Spleen (tissue), 13 donors: Measurements from ENCODE around the gene TOM1L1. TPM values are rescaled to one million over a fixed set of nuclear protein-coding genes. Genes with fewer than 3 reads are reported as not detected.

ENCODE experiments used
- DNase-seq: peaks from one replicate; pipeline ENCODE4 v3.0.0-alpha.2; 2020
- H3K27ac ChIP-seq, 8 donors: fragments of 200-600 bp; sonication (generic) in 7 of 8; 1 replicate in 4 of 8; 2 replicates in 4 of 8; pipeline versions ENCODE4 v1.5.0 to v1.8.0; 2016 to 2021; ENCODE audit warnings: inconsistent platforms in 4 of 8, mild to moderate bottlenecking in 4 of 8, moderate library complexity in 1 of 8
- H3K27me3 ChIP-seq, 7 donors: fragments of 200-600 bp; sonication (generic) in 6 of 7; replicated peaks in 1 of 7; 1 replicate in 4 of 7; 2 replicates in 3 of 7; pipeline versions ENCODE4 v1.5.0 to v1.8.0; 2016 to 2021; ENCODE audit warnings: inconsistent platforms in 3 of 7, mild to moderate bottlenecking in 1 of 7
- H3K36me3 ChIP-seq, 6 donors: fragments of 200-600 bp; sonication (generic) in 5 of 6; 1 replicate in 4 of 6; 2 replicates in 2 of 6; pipeline versions ENCODE4 v1.5.0 to v1.8.0; 2016 to 2021; ENCODE audit warnings: inconsistent platforms in 2 of 6
- H3K4me1 ChIP-seq, 6 donors: fragments of 200-600 bp; sonication (generic) in 5 of 6; 1 replicate in 3 of 6; 2 replicates in 3 of 6; pipeline versions ENCODE4 v1.5.0 to v1.8.0; 2016 to 2021; ENCODE audit warnings: inconsistent platforms in 3 of 6
- H3K4me3 ChIP-seq, 8 donors: fragments of 200-600 bp; sonication (generic) in 7 of 8; 1 replicate in 4 of 8; 2 replicates in 4 of 8; pipeline versions ENCODE4 v1.5.0 to v1.8.0; 2016 to 2021; ENCODE audit warnings: inconsistent platforms in 4 of 8, mild to moderate bottlenecking in 4 of 8, moderate library complexity in 2 of 8
- H3K9me3 ChIP-seq, 8 donors: fragments of 200-600 bp; sonication (generic) in 7 of 8; 1 replicate in 4 of 8; 2 replicates in 4 of 8; pipeline versions ENCODE4 v1.5.0 to v1.8.0; 2016 to 2021; ENCODE audit warnings: inconsistent platforms in 4 of 8
- POLR2A ChIP-seq, 3 donors: fragments of 450-650 bp; IDR thresholded peaks; one replicate each; pipeline ENCODE4 v1.5.1; 2017; ENCODE audit warnings: antibody characterized with exemption in 3 of 3, mild to moderate bottlenecking in 1 of 3
- POLR2AphosphoS5 ChIP-seq, 3 donors: sonication (generic); formaldehyde crosslinking; IDR thresholded peaks; one replicate each; pipeline ENCODE4 v1.5.1; 2017; ENCODE audit warnings: antibody characterized with exemption in 3 of 3
- WGBS, 5 donors: extraction: QIAGEN DNeasy Blood & Tissue Kit in 3 of 5; methylation state at CpG; one replicate each; pipeline versions ENCODE4 v1.1.5 to v1.1.7; 2013 to 2018; 5-methylcytosine and 5-hydroxymethylcytosine counted together
- intact Hi-C: fragments of 100-400 bp; cut with DNase I; formaldehyde crosslinking; loops from one replicate; pipeline ENCODE4 v1.15.0; 2023; ENCODE audit warnings: low total_unique reads
- long read RNA-seq, 2 donors: transcript quantifications; one replicate each; lab custom pipeline, GENCODE V29; 2026
- polyA plus RNA-seq, 3 donors: library from polyadenylated mRNA; stranded (reverse); fragments of 200-250 nt; gene quantifications; one replicate each; pipeline ENCODE4 v1.2.1, GENCODE V29; 2013
- total RNA-seq, 7 donors: library from RNA; depleted of rRNA in 3 of 7; stranded (reverse); fragments of >200 nt in 3 of 7; fragmentation: NEBNext Ultra II Directional in 4 of 7; extraction: Animal tissue kit (Norgen Biotek cat#: 25700) in 4 of 7; gene quantifications; one replicate each; pipeline versions ENCODE4 v1.1.0 to v1.2.1, GENCODE V29; 2016 to 2021
- TF ChIP-seq, protein P1 (sequence below), 11 experiments: fragments of 200-600 bp in 7 of 11; fragments of 450-650 bp in 4 of 11; sonication (generic) in 4 of 11; IDR thresholded peaks in 8 of 11; conservative IDR thresholded peaks in 3 of 11; 1 replicate in 7 of 11; 2 replicates in 4 of 11; pipeline versions ENCODE4 v1.4.0 to v1.8.0; 2016 to 2021; ENCODE audit warnings: antibody characterized with exemption in 11 of 11, inconsistent platforms in 4 of 11, mild to moderate bottlenecking in 1 of 11
- donor health status: healthy with polysubstance abuse.
- donor health status: DM: no; HTN: no; CAD: no; lungs with moderate emphysema.
- donor health status: DM: no; HTN: no; CAD: no.
- donor health status: Bipolar disorder and iron deficiency.
- donor health status: healthy.
- donor health status: DM: no; HTN: no; CAD: no.
- donor health status: DM: yes; HTN: yes; CAD: no.

Gene TOM1L1, protein sequence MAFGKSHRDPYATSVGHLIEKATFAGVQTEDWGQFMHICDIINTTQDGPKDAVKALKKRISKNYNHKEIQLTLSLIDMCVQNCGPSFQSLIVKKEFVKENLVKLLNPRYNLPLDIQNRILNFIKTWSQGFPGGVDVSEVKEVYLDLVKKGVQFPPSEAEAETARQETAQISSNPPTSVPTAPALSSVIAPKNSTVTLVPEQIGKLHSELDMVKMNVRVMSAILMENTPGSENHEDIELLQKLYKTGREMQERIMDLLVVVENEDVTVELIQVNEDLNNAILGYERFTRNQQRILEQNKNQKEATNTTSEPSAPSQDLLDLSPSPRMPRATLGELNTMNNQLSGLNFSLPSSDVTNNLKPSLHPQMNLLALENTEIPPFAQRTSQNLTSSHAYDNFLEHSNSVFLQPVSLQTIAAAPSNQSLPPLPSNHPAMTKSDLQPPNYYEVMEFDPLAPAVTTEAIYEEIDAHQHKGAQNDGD
- 10 to 100 TPM in 1 of 7 donors, 1 to 10 TPM in 6; 3.0 to 14.3 (median 4.3) TPM for total RNA-seq
- 1 to 10 TPM; 2.3 to 5.5 (median 3.0) TPM for polyA plus RNA-seq
- long read RNA-seq, donor 1, partial matches to known transcripts: 0 of 20 reads
- long read RNA-seq, donor 1, other reads (novel, unspliced or antisense): 17 of 20 reads
- long read RNA-seq, donor 2, partial matches to known transcripts: 23 of 33 reads
- long read RNA-seq, donor 2, other reads (novel, unspliced or antisense): 9 of 33 reads

DNA sequence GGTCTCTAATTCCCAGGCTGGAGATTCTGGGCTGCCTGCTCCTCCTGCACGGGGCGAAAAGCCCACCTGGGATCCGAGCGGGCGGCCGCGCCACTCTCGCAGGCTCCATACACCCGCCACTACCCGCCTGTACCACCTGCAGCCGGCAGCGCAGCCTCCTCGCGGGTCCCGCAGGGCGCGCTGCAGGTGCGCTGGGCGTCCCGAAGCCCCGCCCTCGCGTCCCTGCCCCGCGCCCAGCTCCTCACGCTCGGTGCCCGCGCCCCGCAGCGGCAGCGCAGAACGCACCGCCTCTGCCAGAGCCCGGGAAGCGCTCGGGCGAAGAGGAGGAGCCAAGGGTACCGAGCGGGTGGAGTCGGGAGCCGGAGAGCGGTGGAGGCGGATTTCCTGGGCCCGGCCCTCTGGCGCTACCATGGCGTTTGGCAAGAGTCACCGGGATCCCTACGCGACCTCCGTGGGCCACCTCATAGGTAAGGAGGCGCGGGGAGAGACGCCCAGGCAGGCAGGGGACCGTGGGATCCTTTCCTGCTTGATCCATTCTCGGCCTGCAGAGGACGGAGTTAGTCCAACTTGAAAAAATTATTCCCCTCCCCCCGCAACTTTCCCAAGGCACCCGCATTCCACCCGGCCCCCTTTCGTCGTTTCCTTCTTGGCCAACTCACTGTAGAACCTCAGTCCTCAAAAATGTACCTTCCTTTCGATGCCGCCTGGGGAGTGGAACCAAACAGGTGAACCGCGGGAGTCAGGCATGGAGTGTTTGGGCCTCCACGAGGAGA, at the start of gene TOM1L1:
TSS of gene TOM1L1 (plus strand) at position 396 of the 773 bp plus-strand sequence. CDS start at position 410, 14 bp downstream.
- Histone ChIP-seq H3K9me3 (no peaks in the 10 kb centered on the region), H3K4me1 (peaks cover 3 to 17% (median 11%) of the 10 kb centered on the region in 6 donors), H3K27ac (no peak within 1 kb of the TSS), H3K36me3 (no peaks in the 10 kb centered on the region), H3K4me3 (peak within 1 kb of the TSS; percentile 1 to 66 (median 34)), H3K27me3 (peaks cover 0 to 64% (median 14%) of the 10 kb centered on the region in 7 donors)
- DNase-seq: no peak
- TF ChIP-seq POLR2AphosphoS5 (IDR thresholded peaks at IDR 0.05) (peak in 1 of 3 donors; percentile 33), POLR2A (IDR thresholded peaks at IDR 0.05) (no peak)
- 4 to 10% (median 5%) methylated on average over 25 to 67 of the region's 67 CpGs for WGBS, 5 donors
- intact Hi-C loops: no loop called here

DNA sequence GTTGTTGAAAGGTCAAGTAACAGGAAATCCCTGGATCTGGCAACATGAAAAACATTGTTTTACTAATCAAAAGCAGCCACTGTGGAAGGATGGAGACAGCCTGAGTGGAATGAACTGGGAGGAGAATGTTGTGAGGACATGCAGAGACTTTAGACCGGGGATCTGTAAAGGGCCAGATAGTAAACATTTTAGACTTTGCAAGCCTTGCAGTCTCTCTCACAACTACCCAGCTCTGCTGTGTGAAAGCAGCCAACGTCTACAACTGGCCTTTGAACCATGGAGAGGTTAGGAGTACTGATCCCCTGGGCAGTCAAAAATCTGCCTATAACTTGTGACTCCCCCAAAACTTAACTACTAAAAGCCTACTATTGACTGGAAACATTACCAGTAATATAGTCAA, 41.5 kb upstream of the TOM1L1 start:
- H3K4me3 ChIP-seq: no peak overlapping the region
- H3K4me1 ChIP-seq: no peaks in the 10 kb centered on the region
- DNase-seq: no peak
- H3K36me3 ChIP-seq: no peaks in the 10 kb centered on the region
- TF ChIP-seq, protein P1, sequence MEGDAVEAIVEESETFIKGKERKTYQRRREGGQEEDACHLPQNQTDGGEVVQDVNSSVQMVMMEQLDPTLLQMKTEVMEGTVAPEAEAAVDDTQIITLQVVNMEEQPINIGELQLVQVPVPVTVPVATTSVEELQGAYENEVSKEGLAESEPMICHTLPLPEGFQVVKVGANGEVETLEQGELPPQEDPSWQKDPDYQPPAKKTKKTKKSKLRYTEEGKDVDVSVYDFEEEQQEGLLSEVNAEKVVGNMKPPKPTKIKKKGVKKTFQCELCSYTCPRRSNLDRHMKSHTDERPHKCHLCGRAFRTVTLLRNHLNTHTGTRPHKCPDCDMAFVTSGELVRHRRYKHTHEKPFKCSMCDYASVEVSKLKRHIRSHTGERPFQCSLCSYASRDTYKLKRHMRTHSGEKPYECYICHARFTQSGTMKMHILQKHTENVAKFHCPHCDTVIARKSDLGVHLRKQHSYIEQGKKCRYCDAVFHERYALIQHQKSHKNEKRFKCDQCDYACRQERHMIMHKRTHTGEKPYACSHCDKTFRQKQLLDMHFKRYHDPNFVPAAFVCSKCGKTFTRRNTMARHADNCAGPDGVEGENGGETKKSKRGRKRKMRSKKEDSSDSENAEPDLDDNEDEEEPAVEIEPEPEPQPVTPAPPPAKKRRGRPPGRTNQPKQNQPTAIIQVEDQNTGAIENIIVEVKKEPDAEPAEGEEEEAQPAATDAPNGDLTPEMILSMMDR (IDR thresholded peaks at IDR 0.05 in 8 of 11, conservative IDR thresholded peaks at IDR 0.05 in 3 of 11): no peak
- TF ChIP-seq POLR2AphosphoS5 (IDR thresholded peaks at IDR 0.05) (no peak), POLR2A (IDR thresholded peaks at IDR 0.05) (no peak)
- H3K27me3 ChIP-seq: no peaks in the 10 kb centered on the region
- 42 to 70% (median 54%) methylated on average over 2 of the region's 2 CpGs for WGBS, 5 donors
- no peaks in the 10 kb centered on the region for H3K9me3 ChIP-seq
- intact Hi-C loops: no loop called here
- no peak overlapping the region for H3K27ac ChIP-seq

DNA sequence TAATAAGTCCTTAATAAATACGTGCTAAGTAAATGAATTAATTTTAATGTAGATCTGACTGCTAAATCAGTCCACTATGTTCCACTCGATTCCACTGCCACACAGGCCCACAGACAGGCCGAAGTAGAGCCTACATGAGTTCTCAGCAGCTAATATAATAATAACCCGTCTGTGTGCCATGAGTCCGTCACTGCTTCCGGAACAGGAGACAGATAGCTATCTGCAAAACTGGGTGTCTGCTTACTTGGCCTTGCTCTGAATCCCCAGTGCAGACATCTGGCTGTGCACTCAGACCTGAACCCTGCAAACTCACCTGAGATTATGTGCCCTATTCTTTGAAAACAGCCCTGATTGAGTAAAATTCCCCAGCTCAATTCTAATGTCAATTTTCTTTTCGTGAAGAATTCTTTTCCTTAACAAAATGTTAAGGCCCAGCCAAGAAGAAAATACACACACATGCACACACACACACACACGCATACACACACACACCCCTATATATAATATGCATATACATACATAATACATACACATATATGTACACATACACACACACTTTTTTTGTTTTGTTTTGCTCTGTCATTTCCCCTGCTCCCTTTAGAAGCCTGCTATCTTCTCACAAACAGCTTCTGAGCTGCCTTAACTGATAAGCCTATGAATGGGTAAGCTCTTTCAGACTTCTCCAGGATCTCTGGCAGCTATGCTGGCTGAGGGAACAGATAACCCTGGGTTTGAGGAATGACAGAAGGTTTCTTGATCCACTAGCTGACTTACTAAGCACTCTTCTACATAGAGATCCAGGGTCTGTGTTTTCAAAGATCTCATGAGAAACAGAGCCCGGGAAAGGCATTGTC, 39.8 kb upstream of the TOM1L1 start:
- 82 to 90% (median 84%) methylated on average over 9 of the region's 9 CpGs for WGBS, 5 donors
- Histone ChIP-seq H3K4me1 (no peaks in the 10 kb centered on the region), H3K27me3 (no peaks in the 10 kb centered on the region), H3K9me3 (no peaks in the 10 kb centered on the region), H3K36me3 (no peaks in the 10 kb centered on the region), H3K4me3 (no peak overlapping the region), H3K27ac (no peak overlapping the region)
- DNase-seq: no peak
- intact Hi-C loops: no loop called here
- TF ChIP-seq POLR2A (IDR thresholded peaks at IDR 0.05) (no peak), POLR2AphosphoS5 (IDR thresholded peaks at IDR 0.05) (no peak)
- TF ChIP-seq, protein P1 (IDR thresholded peaks at IDR 0.05 in 8 of 11, conservative IDR thresholded peaks at IDR 0.05 in 3 of 11): no peak

DNA sequence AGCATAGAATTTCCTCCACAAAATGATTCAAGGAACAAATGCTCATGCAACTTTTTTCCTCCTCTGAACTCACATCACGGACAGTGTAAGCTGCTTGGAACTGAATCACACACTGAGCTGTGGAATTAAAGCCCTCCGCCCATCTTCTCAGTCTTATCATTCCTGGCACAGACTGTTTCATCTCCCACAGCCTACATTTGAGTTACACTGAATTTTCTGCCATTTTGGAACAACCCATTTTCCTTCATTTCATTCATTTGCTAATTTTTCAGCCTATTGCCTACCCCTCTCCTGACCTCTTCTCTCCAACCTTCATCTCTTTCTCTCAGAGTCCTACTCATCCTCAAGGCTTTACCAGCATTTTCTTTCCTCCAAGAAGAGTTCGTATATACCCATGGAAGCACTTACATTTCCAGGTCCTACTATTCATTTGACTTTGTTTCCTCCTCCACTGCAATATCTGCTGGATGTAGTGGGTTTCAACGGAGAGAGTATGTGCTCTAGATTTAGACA, 39.1 kb upstream of the TOM1L1 start:
- TF ChIP-seq, protein P1 (IDR thresholded peaks at IDR 0.05 in 8 of 11, conservative IDR thresholded peaks at IDR 0.05 in 3 of 11): no peak
- TF ChIP-seq POLR2AphosphoS5 (IDR thresholded peaks at IDR 0.05) (no peak), POLR2A (IDR thresholded peaks at IDR 0.05) (no peak)
- no peaks in the 10 kb centered on the region for H3K36me3 ChIP-seq
- intact Hi-C loops: no loop called here
- H3K4me3 ChIP-seq: no peak overlapping the region
- no peaks in the 10 kb centered on the region for H3K9me3 ChIP-seq
- H3K4me1 ChIP-seq: no peaks in the 10 kb centered on the region
- DNase-seq: no peak
- H3K27me3 ChIP-seq: no peaks in the 10 kb centered on the region
- 73 to 89% (median 80%) methylated on average over 4 of the region's 4 CpGs for WGBS, 5 donors
- no peak overlapping the region for H3K27ac ChIP-seq
